Measurements from ENCODE around the gene TMEM182.

TMEM182 gene, protein sequence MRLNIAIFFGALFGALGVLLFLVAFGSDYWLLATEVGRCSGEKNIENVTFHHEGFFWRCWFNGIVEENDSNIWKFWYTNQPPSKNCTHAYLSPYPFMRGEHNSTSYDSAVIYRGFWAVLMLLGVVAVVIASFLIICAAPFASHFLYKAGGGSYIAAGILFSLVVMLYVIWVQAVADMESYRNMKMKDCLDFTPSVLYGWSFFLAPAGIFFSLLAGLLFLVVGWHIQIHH

DNA sequence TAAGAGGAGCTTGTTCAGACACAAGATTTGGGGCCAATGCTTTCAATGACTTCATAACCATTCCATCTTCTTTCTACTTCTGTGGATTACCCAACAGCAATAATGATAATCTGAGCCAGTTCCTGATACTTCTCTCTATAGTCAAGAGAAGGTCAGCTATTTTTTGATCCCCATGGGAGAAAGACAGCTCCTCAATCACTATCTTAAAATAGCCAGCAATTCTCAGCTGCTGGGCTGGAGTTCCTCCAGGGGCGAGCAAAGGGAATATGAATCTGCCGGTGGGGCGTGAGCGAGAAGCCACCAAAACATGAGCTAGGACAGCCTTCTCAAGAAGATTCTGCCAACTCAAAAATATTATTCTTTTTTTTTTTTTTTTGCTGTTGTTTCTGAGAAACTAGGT is at the start of gene TMEM182:
Gene TMEM182 (plus strand): TSS at position 269 of the 400 bp plus-strand sequence. CDS start 187 bp downstream, outside the sequence.
- H3K27ac Mint-ChIP-seq = no peak within 1 kb of the TSS
- peaks cover 21% of the 10 kb centered on the region for H3K36me3 Mint-ChIP-seq
- no peaks in the 10 kb centered on the region for H3K4me1 Mint-ChIP-seq
- no peaks in the 10 kb centered on the region for H3K9me3 Mint-ChIP-seq
- no peaks in the 10 kb centered on the region for H3K27me3 Mint-ChIP-seq
- no peak for DNase-seq (ENCODE audit: low spot score in 2 of 2)
- ATAC-seq (ENCODE audit: low read depth) = no peak
- no peak within 1 kb of the TSS for H3K4me3 Mint-ChIP-seq

DNA sequence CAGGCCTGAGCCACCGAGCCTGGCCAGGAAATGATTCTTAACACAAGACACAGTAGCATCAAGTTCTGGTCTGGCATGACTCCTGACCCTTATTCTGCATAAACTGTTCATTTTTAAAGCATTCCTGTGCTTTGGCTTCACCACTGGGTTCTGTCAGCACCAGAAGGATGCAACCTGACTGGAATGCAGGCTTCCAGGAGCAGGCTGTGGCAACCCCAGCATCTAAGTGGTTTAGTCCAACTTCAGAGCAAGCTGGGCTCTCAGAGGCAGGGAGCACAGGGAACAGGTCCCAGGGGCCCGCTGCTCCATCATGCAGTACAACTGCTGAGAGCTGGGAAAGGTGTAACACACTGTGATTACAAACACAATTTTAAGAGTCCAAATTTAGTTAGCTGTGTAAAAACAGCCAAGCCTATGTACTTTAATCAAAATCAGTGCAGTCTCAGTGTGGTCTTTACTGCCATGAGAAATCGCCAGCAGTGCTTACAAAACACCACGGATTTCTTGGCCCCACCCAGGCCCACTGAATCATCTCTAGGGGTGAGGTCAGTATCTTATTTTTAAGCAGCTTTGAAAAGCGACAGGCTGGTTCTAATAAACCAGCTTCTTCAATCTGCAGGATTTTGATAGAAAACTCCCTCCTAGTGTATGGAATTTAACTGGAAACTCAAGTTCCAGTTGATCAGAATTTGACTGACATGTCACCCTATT is 44.4 kb upstream of the TMEM182 start:
- DNase-seq (ENCODE audit: low spot score in 2 of 2) (no peak), ATAC-seq (ENCODE audit: low read depth) (no peak)
- Mint-ChIP-seq H3K4me1 (no peaks in the 10 kb centered on the region), H3K36me3 (peaks cover 31% of the 10 kb centered on the region), H3K4me3 (no peak overlapping the region), H3K9me3 (no peaks in the 10 kb centered on the region), H3K27me3 (no peaks in the 10 kb centered on the region), H3K27ac (no peak overlapping the region)

DNA sequence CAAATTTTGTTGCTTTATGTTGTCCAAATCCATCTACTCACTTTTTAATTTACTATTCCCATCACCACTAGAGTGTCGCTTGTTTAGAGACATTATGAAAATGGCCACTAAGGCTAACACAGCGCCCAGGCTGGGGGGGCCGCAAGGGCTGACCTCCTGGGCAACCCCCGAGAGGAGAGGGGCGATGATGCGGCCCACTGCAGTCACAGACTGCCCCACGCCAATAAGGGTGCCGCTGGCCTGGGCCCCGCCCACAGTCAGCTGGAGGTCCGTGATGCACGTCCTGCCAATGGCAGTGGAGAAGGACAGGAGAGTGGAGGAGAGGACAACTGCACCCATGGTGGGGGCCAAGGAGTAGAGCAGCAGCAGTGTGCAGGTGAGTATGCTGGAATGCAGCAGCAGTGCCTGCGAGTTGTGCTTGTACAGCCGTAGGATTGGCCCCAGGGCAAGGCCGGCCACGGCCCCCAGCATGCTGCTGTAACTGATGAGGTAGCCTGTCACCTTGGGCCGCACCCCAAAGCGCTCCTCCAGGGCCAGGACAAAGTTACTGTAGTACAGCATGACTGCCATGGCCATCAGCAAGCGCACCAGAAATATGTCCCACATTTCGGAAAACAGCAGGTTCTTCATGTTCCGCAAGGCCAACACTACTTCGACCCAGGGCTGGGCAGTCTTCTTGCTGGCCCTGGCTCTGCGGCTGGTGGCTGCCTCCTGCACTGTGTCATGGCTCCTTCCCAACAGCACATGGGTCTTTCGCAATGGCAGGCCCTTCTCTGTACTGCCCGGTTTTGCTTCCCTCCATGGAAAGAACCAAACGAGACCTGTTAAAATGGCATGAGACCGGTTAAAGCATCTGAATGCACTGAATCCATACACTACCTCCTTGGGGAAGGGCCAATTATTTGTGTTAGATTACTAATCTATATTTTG is 43.2 kb upstream of the TMEM182 start:
- H3K27ac Mint-ChIP-seq = no peak overlapping the region
- ATAC-seq (ENCODE audit: low read depth) (no peak), DNase-seq (ENCODE audit: low spot score in 2 of 2) (no peak)
- no peak overlapping the region for H3K4me3 Mint-ChIP-seq
- no peaks in the 10 kb centered on the region for H3K27me3 Mint-ChIP-seq
- peaks cover 40% of the 10 kb centered on the region for H3K36me3 Mint-ChIP-seq
- no peaks in the 10 kb centered on the region for H3K9me3 Mint-ChIP-seq
- H3K4me1 Mint-ChIP-seq = no peaks in the 10 kb centered on the region

DNA sequence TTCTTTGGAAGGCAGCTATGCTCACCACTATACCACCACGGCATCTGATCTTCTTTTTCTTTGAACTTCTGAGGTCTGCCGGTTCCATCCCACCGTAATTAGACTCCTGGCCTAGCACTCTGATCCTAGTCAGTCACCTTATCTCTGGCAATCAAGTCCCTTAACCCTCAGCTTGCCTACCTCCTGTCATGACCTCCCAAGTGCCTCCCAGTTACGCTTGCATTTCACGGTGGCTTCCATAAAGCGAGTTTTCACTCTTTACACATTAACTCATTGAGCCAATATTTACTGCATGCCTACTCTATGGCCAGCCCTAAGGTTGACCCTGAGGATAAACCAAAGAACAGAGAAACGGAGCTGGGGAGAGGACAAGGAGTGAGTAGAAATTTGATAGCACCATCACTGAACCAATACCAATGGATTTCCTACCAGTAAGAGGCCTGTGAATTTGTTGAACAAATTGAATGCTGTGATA is 37.8 kb upstream of the TMEM182 start:
- DNase-seq (ENCODE audit: low spot score in 2 of 2) (no peak), ATAC-seq (ENCODE audit: low read depth) (no peak)
- no peak overlapping the region for H3K4me3 Mint-ChIP-seq
- H3K4me1 Mint-ChIP-seq = peaks cover 3% of the 10 kb centered on the region
- H3K9me3 Mint-ChIP-seq = no peaks in the 10 kb centered on the region
- no peaks in the 10 kb centered on the region for H3K27me3 Mint-ChIP-seq
- H3K27ac Mint-ChIP-seq = no peak overlapping the region
- H3K36me3 Mint-ChIP-seq = peaks cover 53% of the 10 kb centered on the region

DNA sequence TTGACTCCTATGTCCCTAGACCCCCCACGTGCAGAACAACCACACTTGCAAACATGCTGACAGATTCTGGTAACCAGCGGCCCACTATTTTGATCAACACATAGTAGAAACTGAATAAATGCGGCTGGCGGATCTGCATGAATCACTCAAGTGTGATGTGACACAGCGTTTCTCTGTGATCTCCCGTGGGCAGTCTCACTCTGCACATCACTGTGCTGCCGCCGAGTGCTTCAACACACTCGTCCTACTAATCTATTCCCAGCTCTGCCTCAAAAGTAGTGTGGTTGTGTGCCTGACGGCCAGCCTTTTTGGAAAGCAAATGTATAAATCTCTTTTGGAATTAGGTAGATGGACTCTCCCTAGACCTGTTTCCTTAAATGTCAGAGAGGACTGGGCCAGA is 37.3 kb upstream of the TMEM182 start:
- Mint-ChIP-seq H3K9me3 (no peaks in the 10 kb centered on the region), H3K4me3 (no peak overlapping the region), H3K27me3 (no peaks in the 10 kb centered on the region), H3K36me3 (peaks cover 51% of the 10 kb centered on the region), H3K27ac (no peak overlapping the region), H3K4me1 (peaks cover 3% of the 10 kb centered on the region)
- ATAC-seq (ENCODE audit: low read depth) (no peak), DNase-seq (ENCODE audit: low spot score in 2 of 2) (no peak)

DNA sequence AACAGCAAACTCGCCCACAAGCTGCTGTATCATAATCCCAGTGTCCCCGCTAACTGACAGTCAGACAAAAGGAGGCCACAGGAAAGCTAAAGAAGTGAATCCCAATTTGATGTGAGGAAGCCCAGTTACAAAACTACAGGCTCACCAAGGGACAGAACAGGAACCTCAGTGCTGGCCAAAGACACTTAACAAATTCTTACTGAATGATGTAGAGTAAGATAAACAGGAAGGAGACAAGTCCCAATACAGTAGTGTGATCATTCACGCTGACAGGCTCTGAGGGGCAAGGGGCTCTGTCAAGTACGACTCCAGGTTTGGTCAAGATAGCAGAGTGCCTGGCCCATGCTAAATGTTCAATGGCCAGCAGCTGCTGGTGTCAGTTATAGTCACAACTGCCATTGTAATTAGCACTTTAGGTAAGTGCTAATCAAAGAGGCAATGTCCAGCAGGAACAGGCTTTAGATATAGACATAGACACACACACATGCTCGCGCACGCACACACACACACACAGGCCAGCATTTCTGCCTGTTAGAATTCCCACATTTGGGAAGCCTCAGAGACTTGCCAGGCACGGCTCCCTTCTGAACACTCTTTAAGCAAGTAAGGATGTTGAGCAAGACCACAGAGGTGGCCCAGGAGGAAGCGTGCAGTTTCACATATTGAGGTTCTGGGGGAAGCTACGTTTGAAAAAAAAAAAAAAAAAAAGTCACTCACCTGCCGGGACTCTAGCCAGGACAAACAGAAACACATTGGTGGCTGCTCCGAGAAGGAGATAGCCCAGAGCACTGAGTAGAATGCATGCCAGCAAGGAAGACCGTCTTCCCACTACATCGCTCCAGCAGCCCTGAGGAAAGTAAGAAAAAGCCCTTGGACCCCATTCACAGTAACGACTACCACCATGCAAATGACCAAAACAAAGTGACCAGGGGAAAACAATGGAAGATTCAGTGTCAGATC is 35.4 kb upstream of the TMEM182 start:
- Mint-ChIP-seq H3K9me3 (no peaks in the 10 kb centered on the region), H3K36me3 (peaks cover 43% of the 10 kb centered on the region), H3K4me1 (peaks cover 3% of the 10 kb centered on the region), H3K4me3 (no peak overlapping the region), H3K27ac (peak overlapping the region; percentile 63), H3K27me3 (no peaks in the 10 kb centered on the region)
- DNase-seq (ENCODE audit: low spot score in 2 of 2) (no peak), ATAC-seq (ENCODE audit: low read depth) (no peak)

DNA sequence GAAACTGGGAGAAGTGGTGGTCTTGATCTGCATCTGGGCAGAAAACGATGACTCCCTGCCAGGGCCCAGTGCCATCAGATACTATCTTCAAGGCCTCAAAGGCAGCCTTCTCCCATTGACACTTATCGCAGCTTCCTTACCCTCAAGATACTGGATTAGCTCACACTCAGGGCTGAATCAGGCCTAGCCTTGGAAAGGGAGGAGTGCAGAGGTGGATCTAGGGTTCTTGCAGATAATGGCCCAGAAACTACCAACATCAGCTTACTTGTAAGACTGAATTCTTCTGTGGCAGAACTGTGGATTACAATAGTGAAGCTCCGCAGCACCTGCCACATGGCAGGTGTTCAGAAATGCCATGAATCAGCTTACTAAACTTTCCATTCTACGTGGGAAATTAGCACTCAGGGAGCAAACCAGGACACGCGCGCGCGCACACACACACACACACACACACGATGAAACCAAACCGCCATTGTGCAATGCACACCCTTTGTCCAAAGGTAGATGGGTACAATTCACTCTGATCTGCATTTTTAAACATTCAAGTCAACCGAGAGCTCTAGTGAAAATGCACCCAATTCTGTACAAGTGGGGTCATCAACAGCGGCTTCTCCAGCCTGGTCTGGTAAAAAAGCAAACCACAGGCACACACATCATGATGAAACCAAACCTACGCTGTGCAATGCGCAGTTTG is 26.3 kb upstream of the TMEM182 start:
- H3K4me3 Mint-ChIP-seq = peak overlapping the region; percentile 98
- H3K36me3 Mint-ChIP-seq = peaks cover 11% of the 10 kb centered on the region
- DNase-seq (ENCODE audit: low spot score in 2 of 2) = no peak
- H3K27ac Mint-ChIP-seq = peak overlapping the region; percentile 80
- no peak for ATAC-seq (ENCODE audit: low read depth)
- no peaks in the 10 kb centered on the region for H3K27me3 Mint-ChIP-seq
- H3K4me1 Mint-ChIP-seq = peaks cover 25% of the 10 kb centered on the region
- no peaks in the 10 kb centered on the region for H3K9me3 Mint-ChIP-seq

DNA sequence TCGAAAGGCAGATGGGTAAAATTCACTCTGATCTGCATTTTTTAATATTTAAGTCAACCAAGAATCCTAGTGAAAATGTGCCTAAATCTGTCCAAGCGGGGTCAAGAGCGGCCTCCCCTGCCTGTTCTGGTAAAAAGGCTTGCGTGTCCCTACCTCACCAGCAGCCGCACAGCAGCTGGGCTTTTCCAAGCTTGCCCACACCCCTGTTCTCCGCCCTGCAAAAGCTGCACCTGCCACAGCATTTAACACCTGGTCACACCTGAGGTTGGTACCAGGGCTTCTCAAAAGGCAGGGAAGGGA is 25.8 kb upstream of the TMEM182 start:
- H3K27ac Mint-ChIP-seq = peak overlapping the region; percentile 80
- H3K36me3 Mint-ChIP-seq = peaks cover 7% of the 10 kb centered on the region
- H3K4me3 Mint-ChIP-seq = peak overlapping the region; percentile 98
- H3K9me3 Mint-ChIP-seq = no peaks in the 10 kb centered on the region
- H3K27me3 Mint-ChIP-seq = no peaks in the 10 kb centered on the region
- H3K4me1 Mint-ChIP-seq = peaks cover 25% of the 10 kb centered on the region
- peak; percentile 16 for ATAC-seq (ENCODE audit: low read depth)
- DNase-seq (ENCODE audit: low spot score in 2 of 2) = no peak

DNA sequence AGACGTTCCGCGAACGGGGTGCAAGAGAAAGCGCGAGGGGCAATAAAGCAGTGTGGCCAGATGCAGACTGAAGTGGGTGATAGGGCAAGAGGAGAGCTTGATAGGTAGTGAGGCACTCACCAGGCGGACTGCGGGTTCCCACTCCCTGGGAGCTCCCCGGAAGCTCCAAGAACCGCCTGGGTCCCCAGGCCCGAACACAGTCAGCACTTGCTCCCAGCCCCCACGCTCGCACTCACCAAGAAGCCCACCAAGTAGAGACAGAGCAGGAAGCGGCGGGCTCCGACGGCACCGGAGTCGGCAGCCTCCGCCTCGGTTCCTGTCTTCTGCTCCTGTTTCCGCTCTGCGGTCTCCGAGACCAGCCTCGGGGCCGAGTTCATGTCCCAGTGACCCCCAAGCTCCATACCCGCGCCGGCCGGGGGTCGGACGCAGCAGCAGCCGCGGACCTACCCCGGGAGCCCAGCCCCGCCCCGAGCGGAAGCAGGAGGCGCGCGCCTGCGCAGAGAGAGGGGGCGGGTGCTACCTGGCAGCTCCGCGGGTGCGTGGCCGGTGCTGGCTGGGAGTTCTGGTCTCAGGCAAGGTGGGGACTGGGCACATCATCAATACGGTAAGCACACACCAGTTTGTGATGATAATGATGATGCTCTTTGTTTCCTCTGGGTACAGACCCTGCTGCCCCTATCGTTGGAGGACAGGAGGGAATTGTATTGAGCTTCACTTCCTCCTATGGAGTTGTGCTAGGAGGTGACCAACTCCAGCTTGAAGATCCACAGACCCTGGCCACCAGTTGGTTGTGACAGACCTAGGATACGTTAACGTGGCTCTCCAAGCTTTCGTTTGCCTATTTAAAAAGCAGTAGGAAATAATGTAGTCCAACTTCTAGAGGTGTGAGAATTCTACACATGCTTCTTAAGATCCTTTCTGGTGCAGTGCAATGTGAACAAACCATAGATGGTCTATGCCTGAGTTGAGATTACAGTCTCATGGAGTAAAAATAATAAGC is 25.1 kb upstream of the TMEM182 start:
- no peaks in the 10 kb centered on the region for H3K9me3 Mint-ChIP-seq
- H3K36me3 Mint-ChIP-seq = peaks cover 5% of the 10 kb centered on the region
- peak overlapping the region; percentile 98 for H3K4me3 Mint-ChIP-seq
- peaks cover 25% of the 10 kb centered on the region for H3K4me1 Mint-ChIP-seq
- H3K27me3 Mint-ChIP-seq = no peaks in the 10 kb centered on the region
- DNase-seq (ENCODE audit: low spot score in 2 of 2) (peak; percentile 77 to 86), ATAC-seq (ENCODE audit: low read depth) (peak; percentile 93)
- peak overlapping the region; percentile 80 for H3K27ac Mint-ChIP-seq

DNA sequence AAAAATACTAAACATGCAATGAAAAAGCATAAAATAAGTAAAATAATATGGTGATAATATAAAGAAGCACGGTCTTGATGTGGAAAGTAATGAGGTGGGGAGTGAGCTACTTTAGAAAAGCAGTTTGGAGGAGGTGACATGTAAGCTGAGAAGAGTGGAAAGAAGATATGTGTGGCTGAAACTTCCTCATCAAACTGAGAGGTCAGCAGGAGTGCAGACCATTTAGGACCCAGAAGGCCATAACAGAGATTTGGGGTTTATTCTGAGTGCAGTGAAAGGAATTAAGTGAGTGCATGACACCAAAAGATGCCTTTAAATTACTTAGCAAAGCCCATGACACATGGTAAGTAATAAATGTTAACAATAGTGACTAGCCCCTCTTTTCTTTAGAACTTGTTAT is 24.4 kb upstream of the TMEM182 start:
- H3K9me3 Mint-ChIP-seq = peaks cover 3% of the 10 kb centered on the region
- H3K4me1 Mint-ChIP-seq = peaks cover 25% of the 10 kb centered on the region
- H3K27me3 Mint-ChIP-seq = no peaks in the 10 kb centered on the region
- H3K36me3 Mint-ChIP-seq = peaks cover 6% of the 10 kb centered on the region
- H3K4me3 Mint-ChIP-seq = peak overlapping the region; percentile 58
- DNase-seq (ENCODE audit: low spot score in 2 of 2) (no peak), ATAC-seq (ENCODE audit: low read depth) (no peak)
- peak overlapping the region; percentile 80 for H3K27ac Mint-ChIP-seq

DNA sequence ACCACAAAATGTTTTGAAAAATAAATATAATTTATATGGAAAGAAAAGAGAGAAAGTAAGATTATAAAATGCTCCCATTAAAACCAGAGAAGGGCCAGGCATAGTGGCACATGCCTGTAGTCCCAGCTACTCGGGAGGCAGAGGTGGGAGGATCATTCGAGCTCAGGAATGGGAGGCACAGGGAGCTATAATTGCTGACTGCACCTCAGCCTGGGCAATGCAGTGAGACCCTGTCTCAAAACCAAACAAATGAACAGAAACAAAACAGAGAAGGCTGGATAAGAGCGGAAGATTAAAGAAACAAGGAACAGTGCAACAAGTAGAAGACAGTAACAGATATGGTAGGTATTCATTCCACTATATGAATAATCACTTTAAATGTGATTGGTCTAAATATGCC is 18.6 kb upstream of the TMEM182 start:
- Mint-ChIP-seq H3K4me1 (peaks cover 2% of the 10 kb centered on the region), H3K27ac (no peak overlapping the region), H3K27me3 (no peaks in the 10 kb centered on the region), H3K4me3 (no peak overlapping the region), H3K9me3 (peaks cover 11% of the 10 kb centered on the region), H3K36me3 (peaks cover 8% of the 10 kb centered on the region)
- ATAC-seq (ENCODE audit: low read depth) (no peak), DNase-seq (ENCODE audit: low spot score in 2 of 2) (no peak)

DNA sequence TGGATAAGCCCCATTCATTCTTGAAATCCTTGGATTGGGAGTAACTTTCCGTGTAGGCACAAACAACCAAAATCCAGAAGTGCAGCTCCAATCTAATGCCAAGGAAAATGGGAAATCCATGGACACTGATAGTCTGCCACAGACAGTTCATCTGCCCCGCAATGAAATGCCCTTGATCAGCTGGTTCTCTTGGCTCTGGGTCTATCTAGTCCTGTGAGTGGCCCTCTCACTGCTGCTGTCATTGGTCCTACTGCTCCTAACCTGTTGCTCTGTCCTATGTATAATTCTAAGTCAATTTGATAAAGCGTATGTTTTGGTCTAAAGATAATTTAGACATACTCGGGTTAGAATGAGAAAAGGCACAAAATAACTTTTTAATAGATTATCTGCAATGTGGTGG is 13.7 kb upstream of the TMEM182 start:
- H3K4me3 Mint-ChIP-seq = no peak overlapping the region
- peaks cover 10% of the 10 kb centered on the region for H3K4me1 Mint-ChIP-seq
- peaks cover 2% of the 10 kb centered on the region for H3K36me3 Mint-ChIP-seq
- peaks cover 6% of the 10 kb centered on the region for H3K9me3 Mint-ChIP-seq
- H3K27me3 Mint-ChIP-seq = no peaks in the 10 kb centered on the region
- DNase-seq (ENCODE audit: low spot score in 2 of 2) = no peak
- no peak overlapping the region for H3K27ac Mint-ChIP-seq
- no peak for ATAC-seq (ENCODE audit: low read depth)

All from memory B cell (primary cell).